HG03575 (cell line): ENCODE data around the gene TNF.
"Not testable (repeated sequence)": the region's sequence is repeated elsewhere in the genome, so short reads cannot be mapped to it uniquely, and the experiment has no call there.

ENCODE experiments used
- ATAC-seq: cut with Tn5 transposase; IDR thresholded peaks from one replicate; pipeline ENCODE4 v1.9.1; 2021; ENCODE audit not compliant: unreplicated experiment, insufficient number of reproducible peaks, low FRiP score; ENCODE audit errors: extremely low read depth

The TNF gene

DNA sequence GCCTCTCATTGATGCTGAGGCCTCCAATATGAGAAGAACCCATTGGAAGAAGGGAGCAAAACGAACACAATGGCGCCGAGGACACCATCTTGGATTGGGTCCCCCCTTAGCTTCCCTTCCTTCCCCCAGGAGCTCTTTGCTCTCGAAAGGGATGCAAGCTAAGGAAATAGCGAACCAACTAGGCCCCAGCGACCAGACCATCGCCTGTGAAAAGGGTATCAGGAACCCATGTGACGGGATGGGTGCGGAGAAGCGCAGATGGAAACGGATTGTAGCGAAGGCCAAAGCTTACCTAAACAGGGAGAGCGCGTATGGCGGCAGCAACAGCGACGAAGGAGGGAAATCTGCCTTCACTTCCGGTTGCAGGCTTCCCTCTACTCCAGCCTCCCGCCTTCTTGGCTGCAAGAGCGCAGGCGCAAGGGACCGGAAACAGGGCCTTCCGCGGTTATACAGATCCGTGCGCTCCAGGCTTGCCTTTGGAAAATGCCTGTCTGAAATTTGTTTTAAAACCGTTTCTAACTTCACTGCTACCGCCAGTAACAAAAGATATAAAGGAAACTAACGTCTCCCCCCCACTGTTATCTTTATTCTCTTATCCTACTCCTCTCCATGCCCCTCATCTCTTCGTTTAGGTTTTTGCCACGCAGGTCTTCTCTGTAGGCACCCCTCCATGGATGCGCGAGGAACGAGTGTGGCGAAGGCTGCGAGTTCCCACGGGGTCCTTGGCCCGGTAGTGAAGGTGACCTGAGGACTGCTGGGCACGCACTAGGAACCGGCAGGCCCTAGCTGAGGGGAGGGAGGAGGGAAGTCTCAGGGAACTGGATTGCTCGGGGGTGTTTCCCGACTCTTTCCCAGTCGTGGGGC is 33.5 kb upstream of the TNF start, which contains the start of gene DDX39B:
Gene DDX39B (minus strand): TSS at position 346 of the 864 bp plus-strand sequence. CDS start 1,471 bp downstream, outside the sequence.
- ATAC-seq, result peak; percentile 40

DNA sequence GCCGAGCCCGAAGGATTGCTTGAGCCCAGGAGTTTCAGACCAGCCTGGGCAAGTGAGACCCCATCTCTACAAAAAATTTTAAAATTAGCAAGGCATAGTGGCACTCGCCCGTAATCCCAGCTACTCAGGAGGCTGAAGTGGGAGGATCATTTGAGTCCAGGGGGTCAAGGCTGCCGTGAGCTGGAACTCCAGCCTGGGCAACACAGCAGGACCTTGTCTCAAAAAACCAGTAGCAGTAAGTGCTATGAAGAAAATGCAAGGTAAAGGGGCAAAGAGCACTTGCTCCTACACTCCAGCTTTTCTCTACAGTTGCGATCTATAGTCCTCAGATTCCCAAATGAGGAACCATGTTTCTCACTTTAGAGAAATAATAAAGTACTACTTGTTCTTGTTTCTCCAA is 31.7 kb upstream of the TNF start:
- ATAC-seq, result no peak

DNA sequence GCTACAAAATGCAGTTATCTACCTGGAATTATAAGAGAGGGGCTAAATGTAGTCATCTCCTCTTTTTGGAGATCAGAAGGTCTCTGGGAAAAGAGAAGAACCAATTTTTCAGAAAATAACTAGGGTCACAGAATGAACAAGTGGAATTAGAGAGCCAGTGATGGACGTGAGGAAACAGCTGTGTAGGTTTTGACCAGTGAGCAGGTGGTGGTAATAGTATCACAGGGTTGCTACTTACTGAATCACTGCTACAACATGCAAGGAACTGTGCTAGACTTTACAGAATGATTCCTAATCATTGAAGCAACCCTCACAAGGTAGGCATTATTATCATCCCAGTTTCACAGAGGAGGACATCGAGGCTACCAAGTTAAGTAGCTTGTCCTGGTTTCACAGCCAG is 30.7 kb upstream of the TNF start:
- no peak for ATAC-seq

DNA sequence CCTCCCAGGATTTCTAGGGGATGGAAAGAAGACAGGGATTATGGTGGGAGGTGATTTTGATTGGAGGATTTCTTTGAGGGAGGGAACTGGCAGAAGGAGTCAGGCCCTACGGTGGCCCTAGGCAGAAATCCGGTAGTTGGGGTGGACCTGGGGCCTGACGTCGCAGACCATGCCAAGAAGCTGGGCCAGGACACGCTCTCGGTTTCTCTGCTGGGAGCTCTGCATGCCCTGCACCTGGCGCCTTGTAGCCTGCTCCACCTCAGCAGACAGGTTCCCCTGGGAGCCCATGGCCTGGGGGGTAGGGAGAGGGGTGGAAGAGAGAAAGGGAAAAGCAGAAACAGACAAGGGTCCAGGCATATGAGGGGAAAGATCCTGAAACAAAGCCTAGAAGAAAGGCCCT is 30.1 kb upstream of the TNF start:
- no peak for ATAC-seq

DNA sequence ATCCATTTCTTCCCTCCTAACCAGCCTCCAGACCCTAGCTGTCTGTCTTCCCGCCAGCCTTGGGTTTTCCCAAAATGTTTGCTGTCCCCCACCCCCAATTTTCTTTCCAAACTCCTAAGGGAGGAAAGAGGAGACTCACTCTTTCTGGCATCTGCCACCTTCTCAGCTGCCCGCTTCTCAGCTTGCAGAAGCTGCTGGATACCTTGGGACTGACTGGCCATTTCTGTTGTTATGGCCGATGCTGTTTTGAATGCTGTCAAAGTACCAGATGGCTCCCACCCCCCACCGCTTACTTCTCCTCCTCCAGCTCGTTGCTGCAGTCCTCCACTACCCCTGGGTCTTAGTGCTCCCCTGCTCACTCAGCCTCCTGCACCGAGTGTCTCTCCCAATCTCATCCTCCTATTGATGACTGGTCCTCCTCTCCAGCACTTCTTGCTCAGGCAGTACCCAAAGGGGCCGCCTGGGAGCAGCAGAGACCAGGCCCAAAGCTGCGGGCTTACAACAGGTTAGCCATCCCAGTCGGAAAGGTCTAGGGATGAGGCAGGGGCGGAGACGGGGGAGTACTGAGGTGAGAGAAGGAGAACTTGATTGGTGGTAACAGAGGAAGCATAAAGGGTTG is 28.9 kb upstream of the TNF start, which contains the start of gene ATP6V1G2:
Gene ATP6V1G2 (minus strand): TSS at position 270 of the 619 bp plus-strand sequence. CDS start 49 bp downstream, at position 221.
- ATAC-seq, result no peak

DNA sequence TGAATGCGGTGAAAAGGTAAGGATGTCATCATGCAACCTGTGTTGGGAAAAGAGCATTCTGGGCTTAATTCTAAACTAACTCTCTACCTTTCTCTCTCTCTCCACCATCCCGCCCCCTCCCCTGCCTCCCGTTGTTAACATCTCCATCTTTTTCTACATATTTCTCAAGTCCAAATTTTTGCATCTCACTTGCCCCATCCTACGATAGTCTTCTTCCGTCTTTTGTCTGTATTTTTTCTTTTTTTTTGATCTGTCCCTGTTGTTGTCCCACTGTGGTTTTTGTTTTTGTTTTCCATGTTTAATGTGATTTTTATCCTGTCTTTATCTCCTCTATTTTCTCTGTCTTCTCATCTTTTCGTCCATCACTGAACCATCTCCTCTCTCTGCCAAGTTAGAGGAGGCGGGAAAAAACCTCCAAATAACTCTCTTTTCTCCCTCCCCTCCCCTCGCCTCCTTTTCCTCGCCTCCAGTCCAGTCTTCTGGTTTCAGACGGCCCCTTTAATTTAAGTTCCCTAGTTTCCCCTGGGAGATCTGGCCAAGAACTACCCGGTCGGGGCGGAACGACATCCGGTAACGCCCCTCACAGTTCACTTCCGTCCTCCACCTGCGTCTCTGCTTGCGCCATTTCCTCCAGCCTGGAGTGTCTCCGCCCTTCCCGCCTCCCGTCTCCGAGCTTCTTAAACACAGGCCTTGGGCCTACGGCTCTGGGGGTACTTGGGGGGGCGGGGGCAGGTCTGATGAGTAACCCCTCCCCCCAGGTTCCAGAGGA is 28.2 kb upstream of the TNF start, which contains the start of gene NFKBIL1:
Gene NFKBIL1 (plus strand): TSS at position 651 of the 769 bp plus-strand sequence. CDS start 87 bp downstream, at position 738.
- no peak for ATAC-seq

DNA sequence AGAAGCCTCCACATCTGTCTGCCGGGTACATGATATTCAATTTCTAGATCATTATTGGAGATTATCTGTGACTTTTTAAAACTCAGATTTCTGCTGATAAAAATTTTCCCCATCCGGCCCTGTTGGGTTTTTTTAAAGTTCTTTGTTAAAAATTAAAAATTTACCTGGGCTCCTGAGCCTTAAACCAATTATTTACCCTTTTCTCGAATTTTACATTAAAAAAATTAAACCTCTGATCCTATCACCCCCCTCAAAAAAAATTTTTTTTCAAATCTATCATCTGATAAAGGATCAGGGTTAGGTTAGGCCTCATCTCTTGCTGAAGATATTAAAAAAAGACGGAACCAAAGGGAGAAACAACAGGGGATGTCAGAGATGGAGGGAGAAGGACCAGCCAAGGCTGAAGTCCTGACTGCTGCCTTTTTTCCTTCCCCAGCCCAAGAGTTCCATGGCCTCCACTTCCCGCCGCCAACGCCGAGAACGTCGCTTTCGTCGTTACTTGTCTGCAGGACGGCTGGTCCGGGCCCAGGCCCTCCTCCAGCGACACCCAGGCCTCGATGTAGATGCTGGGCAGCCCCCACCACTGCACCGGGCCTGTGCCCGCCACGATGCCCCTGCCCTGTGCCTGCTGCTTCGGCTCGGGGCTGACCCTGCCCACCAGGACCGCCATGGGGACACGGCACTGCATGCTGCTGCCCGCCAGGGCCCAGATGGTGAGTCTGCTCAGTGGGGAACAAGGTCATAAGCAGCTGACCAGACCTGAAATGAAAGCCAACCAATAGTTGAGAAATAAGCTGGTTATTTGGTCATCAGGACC is 27.4 kb upstream of the TNF start:
- no peak for ATAC-seq

DNA sequence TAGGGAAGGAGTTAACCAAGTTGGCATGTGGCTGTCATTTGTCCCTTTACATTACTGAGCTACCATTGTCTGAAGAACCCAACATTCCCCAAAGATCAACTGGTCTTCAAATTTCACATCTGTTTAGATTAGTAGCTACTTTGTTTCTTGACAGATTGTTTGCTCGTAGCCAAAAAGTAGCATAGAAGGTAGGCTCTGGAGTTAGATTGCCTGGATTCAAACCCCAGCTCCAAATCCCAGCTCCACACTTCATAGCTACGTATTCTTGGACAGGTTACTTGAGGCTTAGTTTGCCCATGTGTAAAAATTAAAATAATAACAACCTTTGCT is 26.9 kb upstream of the TNF start:
- ATAC-seq, result no peak

DNA sequence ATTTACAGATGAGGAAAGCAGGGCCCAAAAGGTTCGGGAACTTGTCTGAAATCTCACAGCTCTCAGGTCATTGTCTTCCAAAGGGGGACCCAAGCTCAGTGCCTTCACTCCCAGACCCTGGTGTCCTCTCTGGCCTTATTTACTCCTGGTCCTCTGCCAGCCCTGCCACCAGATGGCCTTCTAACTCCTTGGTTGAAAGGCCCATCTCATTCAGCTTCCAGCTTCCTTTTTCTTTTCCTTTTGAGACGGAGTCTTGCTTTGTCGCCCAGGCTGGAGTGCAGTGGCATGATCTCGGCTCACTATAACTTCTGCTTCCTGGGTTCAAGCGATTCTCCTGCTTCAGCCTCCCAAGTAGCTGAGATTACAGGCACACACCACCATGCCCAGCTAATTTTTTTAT is 24.0 kb upstream of the TNF start:
- ATAC-seq, result not testable (repeated sequence)

DNA sequence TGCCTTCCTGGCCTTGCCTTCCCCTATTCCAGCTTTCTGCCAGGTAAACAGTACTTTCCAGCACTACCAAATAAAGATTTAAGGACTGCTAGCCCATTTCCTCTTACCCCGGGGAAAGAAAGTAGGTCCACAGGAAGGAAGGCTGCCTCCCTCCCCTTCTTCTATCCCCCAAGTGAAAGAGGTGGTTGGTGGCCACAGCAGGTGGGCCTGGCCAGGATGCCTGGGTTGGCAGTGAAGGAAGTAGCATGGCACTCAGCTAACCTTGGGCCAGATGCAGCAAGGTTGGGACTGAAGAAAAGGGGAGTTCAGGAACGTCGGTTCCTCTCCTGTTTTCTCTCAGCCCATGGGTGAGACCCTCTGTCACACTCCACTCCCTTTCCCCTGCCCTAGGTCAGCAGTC is 19.1 kb upstream of the TNF start:
- no peak for ATAC-seq

DNA sequence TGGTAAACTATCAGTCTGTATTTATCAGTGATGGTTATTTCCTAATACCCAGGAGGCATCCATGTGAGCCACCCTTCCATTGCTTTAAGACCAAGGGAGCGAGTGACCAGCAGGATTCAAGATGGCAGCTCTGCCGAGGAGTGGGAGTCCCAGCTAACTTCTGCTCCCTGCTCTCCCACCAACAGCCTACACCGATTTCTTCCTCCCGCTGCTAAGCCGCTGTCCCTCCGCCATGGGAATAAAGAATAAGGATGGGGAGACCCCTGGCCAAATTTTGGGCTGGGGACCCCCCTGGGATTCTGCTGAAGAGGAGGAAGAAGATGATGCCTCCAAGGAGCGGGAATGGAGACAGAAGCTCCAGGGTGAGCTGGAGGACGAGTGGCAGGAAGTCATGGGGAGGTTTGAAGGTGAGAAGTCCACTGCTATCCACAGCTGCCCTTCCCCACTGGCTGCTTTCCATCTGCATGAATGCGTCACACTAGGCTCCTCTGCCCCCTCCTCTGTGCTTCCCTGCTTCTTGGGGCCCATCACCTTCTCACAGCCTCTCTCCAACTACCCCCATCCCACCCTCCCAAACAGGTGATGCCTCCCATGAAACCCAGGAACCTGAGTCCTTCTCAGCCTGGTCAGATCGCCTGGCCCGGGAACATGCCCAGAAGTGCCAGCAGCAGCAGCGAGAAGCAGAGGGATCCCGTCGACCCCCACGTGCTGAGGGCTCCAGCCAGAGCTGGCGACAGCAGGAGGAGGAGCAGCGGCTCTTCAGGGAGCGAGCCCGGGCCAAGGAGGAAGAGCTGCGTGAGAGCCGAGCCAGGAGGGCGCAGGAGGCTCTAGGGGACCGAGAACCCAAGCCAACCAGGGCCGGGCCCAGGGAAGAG is 17.7 kb upstream of the TNF start:
- ATAC-seq, result no peak

DNA sequence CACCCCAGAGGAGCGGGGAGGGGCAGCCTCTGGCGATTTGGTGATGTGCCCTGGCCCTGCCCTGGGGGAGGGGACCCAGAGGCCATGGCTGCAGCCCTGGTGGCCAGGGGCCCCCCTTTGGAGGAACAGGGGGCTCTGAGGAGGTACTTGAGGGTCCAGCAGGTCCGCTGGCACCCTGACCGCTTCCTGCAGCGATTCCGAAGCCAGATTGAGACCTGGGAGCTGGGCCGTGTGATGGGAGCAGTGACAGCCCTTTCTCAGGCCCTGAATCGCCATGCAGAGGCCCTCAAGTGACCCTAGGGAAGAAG is 17.1 kb upstream of the TNF start:
- no peak for ATAC-seq

DNA sequence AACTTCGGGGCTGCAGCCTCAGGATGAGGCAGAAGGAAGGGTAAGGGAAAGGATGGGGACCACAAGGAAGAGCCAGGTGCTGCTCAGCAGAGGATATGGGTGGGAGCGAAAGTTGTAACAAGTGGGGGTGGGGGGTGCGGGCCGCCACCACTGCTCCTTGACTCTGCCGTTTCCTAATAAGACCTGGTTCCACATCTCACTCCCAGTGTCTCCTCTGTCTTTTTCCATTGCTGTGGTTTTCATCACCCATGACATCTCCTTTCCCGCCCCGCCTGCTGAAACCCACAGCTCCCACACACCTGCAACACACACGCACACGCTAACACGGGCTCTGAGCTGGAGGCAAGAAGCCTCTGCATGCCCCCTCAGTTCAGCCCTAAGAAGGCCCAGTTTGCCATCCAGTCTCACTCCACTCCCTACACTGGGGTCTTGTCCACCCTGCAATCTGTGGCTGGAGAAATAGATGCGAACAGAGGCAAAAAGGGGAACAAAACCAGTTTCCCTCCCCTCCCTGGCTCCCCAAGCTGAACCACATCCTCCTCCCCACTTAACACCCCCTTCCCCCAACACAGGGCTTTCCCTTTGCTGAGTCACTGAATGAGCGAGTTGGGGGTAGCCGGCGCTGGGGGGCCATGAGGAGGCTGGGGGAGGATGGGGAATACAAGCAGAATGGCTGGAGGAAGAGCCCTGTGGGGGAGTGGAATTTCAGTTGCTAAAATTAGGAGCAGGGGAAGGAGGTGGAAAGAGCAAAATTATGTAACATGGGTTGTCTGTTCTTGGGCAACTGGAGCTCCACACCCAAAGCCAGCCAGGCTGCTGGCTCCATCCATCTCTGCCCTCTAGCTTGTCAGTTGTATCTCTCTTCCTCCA is 16.5 kb upstream of the TNF start:
- ATAC-seq, result no peak

DNA sequence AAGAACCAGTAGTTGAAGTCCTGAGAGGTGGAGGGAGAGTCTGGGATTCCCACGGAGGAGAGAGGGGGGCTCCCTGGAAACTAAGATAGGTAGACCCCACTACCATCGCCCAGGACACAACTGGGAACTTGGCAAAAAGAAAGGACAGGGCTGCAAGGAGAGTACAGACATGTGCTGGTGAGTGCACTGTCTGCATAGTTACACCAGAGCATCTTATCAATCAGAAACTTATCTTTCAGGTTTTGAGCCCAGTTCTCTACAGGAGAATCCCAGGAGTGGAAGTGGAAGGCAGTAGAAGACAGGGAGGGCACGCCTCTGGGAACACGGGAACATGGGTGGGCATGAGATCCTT is 15.8 kb upstream of the TNF start:
- ATAC-seq, result no peak

DNA sequence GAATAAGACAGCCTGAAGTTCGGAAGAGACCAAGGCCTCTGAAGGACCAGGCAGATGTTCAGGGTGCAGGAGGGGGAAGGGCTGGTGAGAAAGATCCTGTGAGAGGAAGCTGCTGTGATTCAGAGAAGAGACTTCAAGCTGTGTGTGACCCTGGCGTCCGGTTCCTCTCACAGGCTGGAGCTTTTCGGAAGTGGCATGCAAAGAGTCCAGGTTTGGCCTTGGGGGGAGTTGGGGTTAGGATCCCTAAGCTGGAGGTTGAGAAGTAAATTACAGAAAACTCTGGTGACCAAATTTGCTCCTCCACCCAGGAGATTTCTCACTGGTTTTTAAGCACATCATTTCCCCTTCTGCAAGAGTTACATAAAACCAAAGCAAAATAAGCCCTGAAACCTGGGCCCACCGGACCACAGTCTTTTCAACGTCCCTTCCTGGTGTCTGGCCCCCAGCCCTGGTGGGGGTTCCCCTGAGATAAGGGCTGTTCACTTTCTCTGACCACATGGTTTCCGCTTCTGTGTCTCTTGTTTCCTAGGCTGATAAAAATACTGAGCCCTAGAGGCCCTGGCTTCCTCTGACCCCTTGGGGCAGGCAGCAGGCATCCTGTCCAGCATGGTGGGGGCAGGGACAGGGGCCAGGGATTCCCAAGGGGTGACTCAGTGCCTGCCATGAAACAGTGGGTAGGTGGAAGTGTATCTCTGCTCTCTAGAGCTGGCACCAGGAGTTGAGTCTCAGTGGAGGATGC is 15.2 kb upstream of the TNF start:
- no peak for ATAC-seq

DNA sequence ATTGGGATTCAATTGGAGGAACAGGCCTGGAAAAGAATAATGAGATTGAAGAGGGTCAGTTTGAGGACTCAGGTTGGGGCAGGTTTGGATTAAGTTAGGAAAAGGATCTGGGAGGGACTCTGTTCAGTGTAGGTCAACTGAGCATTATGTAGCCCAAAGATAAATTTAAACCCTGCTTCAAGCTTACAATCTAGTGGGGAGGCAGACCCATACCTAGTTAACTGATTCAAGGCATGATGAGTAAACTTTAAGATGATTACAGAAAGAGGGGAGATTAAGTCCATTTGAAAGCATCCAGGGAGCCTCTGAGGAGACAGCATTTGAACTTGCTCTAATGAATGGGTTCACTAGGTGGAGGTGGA is 14.7 kb upstream of the TNF start:
- ATAC-seq, result no peak
